ENCODE measurements around the gene BPHL.
"Not testable (repeated sequence)": the region's sequence is repeated elsewhere in the genome, so short reads cannot be mapped to it uniquely, and the experiment has no call there.

BPHL gene

GRCh38 chr6:3173636-3174089, 55.2 kb downstream of the BPHL start:
- H3K4me3 ChIP-seq (ENCODE audit: low read depth in 1 of 2, low read length in 2 of 2); H3K9ac ChIP-seq (ENCODE audit: low read depth in 1 of 2, low read length in 2 of 2); H3K36me3 ChIP-seq (ENCODE audit: control insufficient read depth in 1 of 2, insufficient read depth in 2 of 2, low read length in 2 of 2); H3K9me3 ChIP-seq (ENCODE audit: control insufficient read depth in 1 of 2, low read length in 2 of 2); H3K27ac ChIP-seq (ENCODE audit: low read depth, low read length); H3K27me3 ChIP-seq (ENCODE audit: control insufficient read depth in 1 of 2, insufficient read depth in 2 of 2, low read length in 2 of 2); H3K4me1 ChIP-seq (ENCODE audit: control insufficient read depth in 1 of 2, insufficient read depth in 2 of 2, low read length in 2 of 2): not testable (repeated sequence)

- H3K9me3 ChIP-seq (ENCODE audit: control insufficient read depth in 1 of 2, low read length in 2 of 2): no peaks in the 10 kb centered on the region
- H3K27ac ChIP-seq (ENCODE audit: low read depth, low read length): no peak overlapping the region
- H3K27me3 ChIP-seq (ENCODE audit: control insufficient read depth in 1 of 2, insufficient read depth in 2 of 2, low read length in 2 of 2): no peaks in the 10 kb centered on the region
- no peak overlapping the region for H3K4me3 ChIP-seq (ENCODE audit: low read depth in 1 of 2, low read length in 2 of 2)
- H3K4me1 ChIP-seq (ENCODE audit: control insufficient read depth in 1 of 2, insufficient read depth in 2 of 2, low read length in 2 of 2): no peaks in the 10 kb centered on the region
- H3K36me3 ChIP-seq (ENCODE audit: control insufficient read depth in 1 of 2, insufficient read depth in 2 of 2, low read length in 2 of 2): no peaks in the 10 kb centered on the region
- no peak overlapping the region for H3K9ac ChIP-seq (ENCODE audit: low read depth in 1 of 2, low read length in 2 of 2)
These were observed 57.3 kb downstream of the BPHL start for GRCh38 chr6:3175715-3176402.

GRCh38 chr6:3176562-3177355, 58.2 kb downstream of the BPHL start:
- Histone ChIP-seq H3K27me3 (ENCODE audit: control insufficient read depth in 1 of 2, insufficient read depth in 2 of 2, low read length in 2 of 2) (no peaks in the 10 kb centered on the region), H3K9me3 (ENCODE audit: control insufficient read depth in 1 of 2, low read length in 2 of 2) (no peaks in the 10 kb centered on the region), H3K9ac (ENCODE audit: low read depth in 1 of 2, low read length in 2 of 2) (no peak overlapping the region), H3K27ac (ENCODE audit: low read depth, low read length) (no peak overlapping the region), H3K36me3 (ENCODE audit: control insufficient read depth in 1 of 2, insufficient read depth in 2 of 2, low read length in 2 of 2) (no peaks in the 10 kb centered on the region), H3K4me3 (ENCODE audit: low read depth in 1 of 2, low read length in 2 of 2) (no peak overlapping the region), H3K4me1 (ENCODE audit: control insufficient read depth in 1 of 2, insufficient read depth in 2 of 2, low read length in 2 of 2) (no peaks in the 10 kb centered on the region)

- H3K27me3 ChIP-seq (ENCODE audit: control insufficient read depth in 1 of 2, insufficient read depth in 2 of 2, low read length in 2 of 2); H3K9me3 ChIP-seq (ENCODE audit: control insufficient read depth in 1 of 2, low read length in 2 of 2); H3K9ac ChIP-seq (ENCODE audit: low read depth in 1 of 2, low read length in 2 of 2); H3K27ac ChIP-seq (ENCODE audit: low read depth, low read length); H3K36me3 ChIP-seq (ENCODE audit: control insufficient read depth in 1 of 2, insufficient read depth in 2 of 2, low read length in 2 of 2); H3K4me3 ChIP-seq (ENCODE audit: low read depth in 1 of 2, low read length in 2 of 2); H3K4me1 ChIP-seq (ENCODE audit: control insufficient read depth in 1 of 2, insufficient read depth in 2 of 2, low read length in 2 of 2): not testable (repeated sequence)
These were observed 60.2 kb downstream of the BPHL start for GRCh38 chr6:3178666-3179065.

GRCh38 chr6:3179945-3180344, 61.4 kb downstream of the BPHL start:
- not testable (repeated sequence) for H3K9me3 ChIP-seq (ENCODE audit: control insufficient read depth in 1 of 2, low read length in 2 of 2); H3K9ac ChIP-seq (ENCODE audit: low read depth in 1 of 2, low read length in 2 of 2); H3K4me1 ChIP-seq (ENCODE audit: control insufficient read depth in 1 of 2, insufficient read depth in 2 of 2, low read length in 2 of 2); H3K27ac ChIP-seq (ENCODE audit: low read depth, low read length); H3K27me3 ChIP-seq (ENCODE audit: control insufficient read depth in 1 of 2, insufficient read depth in 2 of 2, low read length in 2 of 2); H3K4me3 ChIP-seq (ENCODE audit: low read depth in 1 of 2, low read length in 2 of 2); H3K36me3 ChIP-seq (ENCODE audit: control insufficient read depth in 1 of 2, insufficient read depth in 2 of 2, low read length in 2 of 2)

GRCh38 chr6:3181105-3181504, 62.6 kb downstream of the BPHL start:
- no peak overlapping the region for H3K9ac ChIP-seq (ENCODE audit: low read depth in 1 of 2, low read length in 2 of 2)
- H3K4me1 ChIP-seq (ENCODE audit: control insufficient read depth in 1 of 2, insufficient read depth in 2 of 2, low read length in 2 of 2): no peaks in the 10 kb centered on the region
- no peaks in the 10 kb centered on the region for H3K36me3 ChIP-seq (ENCODE audit: control insufficient read depth in 1 of 2, insufficient read depth in 2 of 2, low read length in 2 of 2)
- H3K9me3 ChIP-seq (ENCODE audit: control insufficient read depth in 1 of 2, low read length in 2 of 2): no peaks in the 10 kb centered on the region
- H3K27me3 ChIP-seq (ENCODE audit: control insufficient read depth in 1 of 2, insufficient read depth in 2 of 2, low read length in 2 of 2): no peaks in the 10 kb centered on the region
- H3K4me3 ChIP-seq (ENCODE audit: low read depth in 1 of 2, low read length in 2 of 2): no peak overlapping the region
- no peak overlapping the region for H3K27ac ChIP-seq (ENCODE audit: low read depth, low read length)

- Histone ChIP-seq H3K4me1 (ENCODE audit: control insufficient read depth in 1 of 2, insufficient read depth in 2 of 2, low read length in 2 of 2) (no peaks in the 10 kb centered on the region), H3K36me3 (ENCODE audit: control insufficient read depth in 1 of 2, insufficient read depth in 2 of 2, low read length in 2 of 2) (no peaks in the 10 kb centered on the region), H3K4me3 (ENCODE audit: low read depth in 1 of 2, low read length in 2 of 2) (no peak overlapping the region), H3K27me3 (ENCODE audit: control insufficient read depth in 1 of 2, insufficient read depth in 2 of 2, low read length in 2 of 2) (no peaks in the 10 kb centered on the region), H3K9me3 (ENCODE audit: control insufficient read depth in 1 of 2, low read length in 2 of 2) (no peaks in the 10 kb centered on the region), H3K9ac (ENCODE audit: low read depth in 1 of 2, low read length in 2 of 2) (no peak overlapping the region), H3K27ac (ENCODE audit: low read depth, low read length) (no peak overlapping the region)
These were observed 64.6 kb downstream of the BPHL start for GRCh38 chr6:3183066-3183465.

- H3K4me3 ChIP-seq (ENCODE audit: low read depth in 1 of 2, low read length in 2 of 2): no peak overlapping the region
- H3K27me3 ChIP-seq (ENCODE audit: control insufficient read depth in 1 of 2, insufficient read depth in 2 of 2, low read length in 2 of 2): no peaks in the 10 kb centered on the region
- no peak overlapping the region for H3K9ac ChIP-seq (ENCODE audit: low read depth in 1 of 2, low read length in 2 of 2)
- H3K9me3 ChIP-seq (ENCODE audit: control insufficient read depth in 1 of 2, low read length in 2 of 2): no peaks in the 10 kb centered on the region
- H3K4me1 ChIP-seq (ENCODE audit: control insufficient read depth in 1 of 2, insufficient read depth in 2 of 2, low read length in 2 of 2): no peaks in the 10 kb centered on the region
- H3K27ac ChIP-seq (ENCODE audit: low read depth, low read length): no peak overlapping the region
- no peaks in the 10 kb centered on the region for H3K36me3 ChIP-seq (ENCODE audit: control insufficient read depth in 1 of 2, insufficient read depth in 2 of 2, low read length in 2 of 2)
These were observed 68.5 kb downstream of the BPHL start for GRCh38 chr6:3186974-3187382.

- no peaks in the 10 kb centered on the region for H3K4me1 ChIP-seq (ENCODE audit: control insufficient read depth in 1 of 2, insufficient read depth in 2 of 2, low read length in 2 of 2)
- H3K27me3 ChIP-seq (ENCODE audit: control insufficient read depth in 1 of 2, insufficient read depth in 2 of 2, low read length in 2 of 2): no peaks in the 10 kb centered on the region
- H3K4me3 ChIP-seq (ENCODE audit: low read depth in 1 of 2, low read length in 2 of 2): no peak overlapping the region
- no peaks in the 10 kb centered on the region for H3K9me3 ChIP-seq (ENCODE audit: control insufficient read depth in 1 of 2, low read length in 2 of 2)
- no peaks in the 10 kb centered on the region for H3K36me3 ChIP-seq (ENCODE audit: control insufficient read depth in 1 of 2, insufficient read depth in 2 of 2, low read length in 2 of 2)
- no peak overlapping the region for H3K27ac ChIP-seq (ENCODE audit: low read depth, low read length)
- H3K9ac ChIP-seq (ENCODE audit: low read depth in 1 of 2, low read length in 2 of 2): no peak overlapping the region
These were observed 69.8 kb downstream of the BPHL start for GRCh38 chr6:3188262-3188661.

- not testable (repeated sequence) for H3K4me1 ChIP-seq (ENCODE audit: control insufficient read depth in 1 of 2, insufficient read depth in 2 of 2, low read length in 2 of 2); H3K4me3 ChIP-seq (ENCODE audit: low read depth in 1 of 2, low read length in 2 of 2); H3K27me3 ChIP-seq (ENCODE audit: control insufficient read depth in 1 of 2, insufficient read depth in 2 of 2, low read length in 2 of 2); H3K27ac ChIP-seq (ENCODE audit: low read depth, low read length); H3K9ac ChIP-seq (ENCODE audit: low read depth in 1 of 2, low read length in 2 of 2); H3K9me3 ChIP-seq (ENCODE audit: control insufficient read depth in 1 of 2, low read length in 2 of 2); H3K36me3 ChIP-seq (ENCODE audit: control insufficient read depth in 1 of 2, insufficient read depth in 2 of 2, low read length in 2 of 2)
These were observed 70.7 kb downstream of the BPHL start for GRCh38 chr6:3189192-3189591.
